ENCODE results near the gene CLDN6. TPM values are rescaled to one million over a fixed set of nuclear protein-coding genes. Genes with fewer than 3 reads are reported as not detected.

The CLDN6 gene
- total RNA-seq, 1 donor from 2014 or later = 257 TPM

GRCh38 chr16:3022684-3023414 lies 4.9 kb upstream of the CLDN6 start:
- no peak for DNase-seq (ENCODE audit: low spot score in 2 of 2, unreplicated experiment in 2 of 2)
- H3K27ac Mint-ChIP-seq = peak overlapping the region; percentile 99

GRCh38 chr16:3022208-3022683 lies 4.3 kb upstream of the CLDN6 start:
- H3K27ac Mint-ChIP-seq = peak overlapping the region; percentile 99
- peaks cover 11% of the 10 kb centered on the region for H3K36me3 Mint-ChIP-seq
- H3K27me3 Mint-ChIP-seq (ENCODE audit: low read depth) = peaks cover 13% of the 10 kb centered on the region
- H3K4me1 Mint-ChIP-seq = peaks cover 41% of the 10 kb centered on the region
- TF ChIP-seq CTCF (IDR thresholded peaks at IDR 0.05; ENCODE audit: unreplicated experiment) = no peak
- peak overlapping the region; percentile 84 for H3K4me3 Mint-ChIP-seq
- H3K9me3 Mint-ChIP-seq = no peaks in the 10 kb centered on the region
- peak; percentile 73 to 87 for DNase-seq (ENCODE audit: low spot score in 2 of 2, unreplicated experiment in 2 of 2)

More at GRCh38 chr16:3022684-3023414, 4.9 kb upstream of the CLDN6 start:
- peaks cover 11% of the 10 kb centered on the region for H3K36me3 Mint-ChIP-seq
- peaks cover 12% of the 10 kb centered on the region for H3K27me3 Mint-ChIP-seq (ENCODE audit: low read depth)
- H3K4me3 Mint-ChIP-seq = peak overlapping the region; percentile 84
- no peaks in the 10 kb centered on the region for H3K9me3 Mint-ChIP-seq
- TF ChIP-seq CTCF (IDR thresholded peaks at IDR 0.05; ENCODE audit: unreplicated experiment) = no peak
- H3K4me1 Mint-ChIP-seq = peaks cover 41% of the 10 kb centered on the region

GRCh38 chr16:3021449-3022207 lies 3.6 kb upstream of the CLDN6 start:
- Mint-ChIP-seq H3K9me3 (no peaks in the 10 kb centered on the region), H3K4me1 (peaks cover 46% of the 10 kb centered on the region), H3K27ac (peak overlapping the region; percentile 99), H3K36me3 (peaks cover 6% of the 10 kb centered on the region), H3K27me3 (ENCODE audit: low read depth) (peaks cover 18% of the 10 kb centered on the region), H3K4me3 (peak overlapping the region; percentile 84)
- DNase-seq (ENCODE audit: low spot score in 2 of 2, unreplicated experiment in 2 of 2) = peak in 1 of 2 experiments; percentile 76
- TF ChIP-seq CTCF (IDR thresholded peaks at IDR 0.05; ENCODE audit: unreplicated experiment) = no peak

DNA sequence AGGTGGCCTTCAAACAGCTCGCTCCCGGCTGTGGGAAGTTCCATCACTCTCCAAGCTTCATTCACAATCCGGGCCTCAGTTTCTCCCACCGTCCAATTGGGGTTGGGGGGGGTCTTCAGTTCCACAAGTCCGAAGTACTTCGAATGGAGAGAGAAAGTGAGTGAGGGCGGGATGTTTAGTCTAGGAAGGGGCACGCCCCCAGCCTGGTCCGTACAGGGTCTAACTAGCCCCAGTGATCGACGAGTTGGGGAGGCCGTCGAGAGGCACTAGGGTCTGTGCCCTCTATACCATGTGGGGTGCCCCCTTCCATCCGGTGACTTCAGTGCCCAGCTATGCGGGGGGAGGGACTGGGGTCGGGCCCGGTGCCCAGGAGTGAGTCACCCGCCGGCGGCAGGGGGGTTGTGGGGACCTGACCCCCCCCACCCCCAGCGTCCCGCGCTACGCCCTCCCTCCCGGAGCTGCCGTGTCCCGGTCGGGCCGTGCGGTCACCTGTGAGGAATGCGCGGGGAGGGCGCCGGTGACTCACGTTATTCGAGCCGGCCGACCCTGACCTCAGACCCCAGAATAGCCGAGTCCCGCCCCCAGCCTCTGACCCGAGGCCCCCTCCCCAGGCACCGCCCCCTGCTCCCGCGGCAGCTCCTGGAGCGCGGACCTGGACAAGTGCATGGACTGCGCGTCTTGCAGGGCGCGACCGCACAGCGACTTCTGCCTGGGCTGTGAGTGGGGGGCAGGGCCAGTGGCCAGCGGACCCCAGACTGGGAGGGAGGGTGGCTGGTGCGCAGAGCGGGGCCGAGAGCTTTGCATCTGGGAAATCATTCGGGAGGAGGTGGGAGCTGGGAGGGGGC lies 2.8 kb upstream of the CLDN6 start:
- Mint-ChIP-seq H3K27ac (peak overlapping the region; percentile 99), H3K4me1 (peaks cover 51% of the 10 kb centered on the region), H3K4me3 (peak overlapping the region; percentile 84), H3K36me3 (peaks cover 4% of the 10 kb centered on the region), H3K9me3 (no peaks in the 10 kb centered on the region), H3K27me3 (ENCODE audit: low read depth) (peaks cover 20% of the 10 kb centered on the region)
- no peak for TF ChIP-seq CTCF (IDR thresholded peaks at IDR 0.05; ENCODE audit: unreplicated experiment)
- DNase-seq (ENCODE audit: low spot score in 2 of 2, unreplicated experiment in 2 of 2) = peak in 1 of 2 experiments; percentile 67

- H3K4me3 Mint-ChIP-seq = peak within 1 kb of the TSS; percentile 84
- peak; percentile 61 to 75 for DNase-seq (ENCODE audit: low spot score in 2 of 2, unreplicated experiment in 2 of 2)
- no peaks in the 10 kb centered on the region for H3K9me3 Mint-ChIP-seq
- H3K36me3 Mint-ChIP-seq = peaks cover 4% of the 10 kb centered on the region
- no peak for TF ChIP-seq CTCF (IDR thresholded peaks at IDR 0.05; ENCODE audit: unreplicated experiment)
- peaks cover 20% of the 10 kb centered on the region for H3K27me3 Mint-ChIP-seq (ENCODE audit: low read depth)
- peak within 1 kb of the TSS; percentile 99 for H3K27ac Mint-ChIP-seq
- peaks cover 54% of the 10 kb centered on the region for H3K4me1 Mint-ChIP-seq
Measured at GRCh38 chr16:3020247-3020603, 2.2 kb upstream of the CLDN6 start, which contains the start of gene TNFRSF12A. TSS of gene TNFRSF12A (plus strand) at chr16:3020368. CDS start at chr16:3020398, 30 bp downstream.
